HUES6 (cell line): Measurements from ENCODE around the gene POLD4.

Source experiments
- H3K27ac ChIP-seq: 2 replicates; pipeline ENCODE4 v1.7.0; 2013; ENCODE audit warnings: low read depth, mild to moderate bottlenecking, low read length, inconsistent platforms
- H3K27me3 ChIP-seq: 2 replicates; pipeline ENCODE4 v1.6.1; 2013; ENCODE audit warnings: low read length; ENCODE audit not compliant: control insufficient read depth, insufficient read depth
- H3K36me3 ChIP-seq: 2 replicates; pipeline ENCODE4 v1.6.1; 2013; ENCODE audit warnings: low read length; ENCODE audit not compliant: control insufficient read depth, insufficient read depth
- H3K4me1 ChIP-seq: 2 replicates; pipeline ENCODE4 v1.6.1; 2013; ENCODE audit warnings: low read length; ENCODE audit not compliant: control insufficient read depth, insufficient read depth
- H3K4me3 ChIP-seq: 2 replicates; pipeline ENCODE4 v1.5.1; 2013; ENCODE audit warnings: low read depth, low read length
- H3K9ac ChIP-seq: one replicate; pipeline ENCODE4 v1.6.1; 2013; ENCODE audit warnings: mild to moderate bottlenecking, low read length
- H3K9me3 ChIP-seq: 2 replicates; pipeline ENCODE4 v1.6.1; 2013; ENCODE audit warnings: low read depth, low read length; ENCODE audit not compliant: control insufficient read depth, insufficient read depth

The POLD4 gene

GRCh38 chr11:67387069-67387468, 33.7 kb upstream of the POLD4 start:
- Histone ChIP-seq H3K36me3 (no peaks in the 10 kb centered on the region), H3K9ac (no peak overlapping the region), H3K4me3 (no peak overlapping the region)

GRCh38 chr11:67384851-67385366, 31.6 kb upstream of the POLD4 start:
- H3K4me3 ChIP-seq: no peak overlapping the region
- H3K9ac ChIP-seq: no peak overlapping the region
- peaks cover 15% of the 10 kb centered on the region for H3K4me1 ChIP-seq

More at GRCh38 chr11:67387069-67387468, 33.7 kb upstream of the POLD4 start:
- Histone ChIP-seq H3K9me3 (no peaks in the 10 kb centered on the region), H3K4me1 (peaks cover 15% of the 10 kb centered on the region), H3K27ac (no peak overlapping the region), H3K27me3 (peaks cover 8% of the 10 kb centered on the region; the same call in 1 of the 2 replicates)

GRCh38 chr11:67382276-67383136, 29.2 kb upstream of the POLD4 start:
- H3K9ac ChIP-seq: no peak overlapping the region
- peaks cover 24% of the 10 kb centered on the region for H3K4me1 ChIP-seq
- H3K27me3 ChIP-seq: peaks cover 11% of the 10 kb centered on the region
- no peaks in the 10 kb centered on the region for H3K36me3 ChIP-seq
- H3K27ac ChIP-seq: no peak overlapping the region
- H3K9me3 ChIP-seq: no peaks in the 10 kb centered on the region
- no peak overlapping the region for H3K4me3 ChIP-seq

More at GRCh38 chr11:67384851-67385366, 31.6 kb upstream of the POLD4 start:
- H3K27me3 ChIP-seq: peaks cover 8% of the 10 kb centered on the region; the same call in 1 of the 2 replicates
- H3K27ac ChIP-seq: no peak overlapping the region
- no peaks in the 10 kb centered on the region for H3K9me3 ChIP-seq
- no peaks in the 10 kb centered on the region for H3K36me3 ChIP-seq

- Histone ChIP-seq H3K27me3 (peaks cover 22% of the 10 kb centered on the region), H3K4me3 (no peak overlapping the region), H3K36me3 (no peaks in the 10 kb centered on the region), H3K9ac (no peak overlapping the region), H3K9me3 (no peaks in the 10 kb centered on the region), H3K27ac (no peak overlapping the region), H3K4me1 (peaks cover 20% of the 10 kb centered on the region)
Measured at GRCh38 chr11:67381244-67381972, 28.1 kb upstream of the POLD4 start.

- Histone ChIP-seq H3K36me3 (no peaks in the 10 kb centered on the region), H3K9ac (peak overlapping the region; percentile 14), H3K27me3 (peaks cover 23% of the 10 kb centered on the region), H3K27ac (no peak overlapping the region; the same call in 1 of the 2 replicates), H3K9me3 (no peaks in the 10 kb centered on the region), H3K4me3 (no peak overlapping the region), H3K4me1 (peaks cover 34% of the 10 kb centered on the region)
Measured at GRCh38 chr11:67379061-67380058, 26.0 kb upstream of the POLD4 start.

- peaks cover 23% of the 10 kb centered on the region for H3K27me3 ChIP-seq
- no peak overlapping the region for H3K4me3 ChIP-seq
- H3K4me1 ChIP-seq: peaks cover 38% of the 10 kb centered on the region
- no peak overlapping the region for H3K27ac ChIP-seq
- H3K36me3 ChIP-seq: no peaks in the 10 kb centered on the region
- no peaks in the 10 kb centered on the region for H3K9me3 ChIP-seq
- H3K9ac ChIP-seq: no peak overlapping the region
Measured at GRCh38 chr11:67378544-67378943, 25.2 kb upstream of the POLD4 start.

- no peaks in the 10 kb centered on the region for H3K9me3 ChIP-seq
- H3K4me3 ChIP-seq: no peak overlapping the region
- no peak overlapping the region for H3K9ac ChIP-seq
- H3K27me3 ChIP-seq: peaks cover 23% of the 10 kb centered on the region
- H3K27ac ChIP-seq: no peak overlapping the region
- H3K36me3 ChIP-seq: no peaks in the 10 kb centered on the region
- H3K4me1 ChIP-seq: peaks cover 39% of the 10 kb centered on the region
Measured at GRCh38 chr11:67376873-67377808, 23.8 kb upstream of the POLD4 start.

- Histone ChIP-seq H3K9ac (peak overlapping the region; percentile 11), H3K27me3 (peaks cover 27% of the 10 kb centered on the region), H3K36me3 (no peaks in the 10 kb centered on the region), H3K4me3 (peak overlapping the region; percentile 53), H3K4me1 (peaks cover 48% of the 10 kb centered on the region), H3K27ac (no peak overlapping the region), H3K9me3 (no peaks in the 10 kb centered on the region)
Measured at GRCh38 chr11:67376063-67376820, 22.9 kb upstream of the POLD4 start.

GRCh38 chr11:67375320-67376055, 22.1 kb upstream of the POLD4 start:
- H3K9ac ChIP-seq: peak overlapping the region; percentile 50
- H3K27me3 ChIP-seq: peaks cover 27% of the 10 kb centered on the region
- no peak overlapping the region for H3K27ac ChIP-seq
- no peaks in the 10 kb centered on the region for H3K36me3 ChIP-seq
- H3K4me1 ChIP-seq: peaks cover 56% of the 10 kb centered on the region
- H3K4me3 ChIP-seq: peak overlapping the region; percentile 53
- H3K9me3 ChIP-seq: no peaks in the 10 kb centered on the region
